Endothelial cell (in vitro differentiated cells): ENCODE measurements around the gene POLE. TPM values are rescaled to one million over a fixed set of nuclear protein-coding genes. Genes with fewer than 3 reads are reported as not detected.

Experiments
- DNase-seq: peaks from one replicate; pipeline ENCODE4 v3.0.0; 2021; ENCODE audit warnings: low spot score
- H3K27ac Mint-ChIP-seq: one replicate; pipeline ENCODE4 v1.8.0; 2021; ENCODE audit warnings: mixed read lengths, inconsistent platforms; ENCODE audit not compliant: unreplicated experiment
- H3K27me3 Mint-ChIP-seq: one replicate; pipeline ENCODE4 v1.8.0; 2021; ENCODE audit warnings: mild to moderate bottlenecking, moderate library complexity, mixed read lengths, inconsistent platforms; ENCODE audit not compliant: unreplicated experiment
- H3K36me3 Mint-ChIP-seq: one replicate; pipeline ENCODE4 v1.8.0; 2021; ENCODE audit warnings: mild to moderate bottlenecking, low read depth, mixed read lengths, inconsistent platforms; ENCODE audit not compliant: unreplicated experiment
- H3K4me1 Mint-ChIP-seq: one replicate; pipeline ENCODE4 v1.8.0; 2021; ENCODE audit warnings: mild to moderate bottlenecking, mixed read lengths, inconsistent platforms; ENCODE audit not compliant: unreplicated experiment
- H3K4me3 Mint-ChIP-seq: one replicate; pipeline ENCODE4 v1.8.0; 2021; ENCODE audit warnings: mild to moderate bottlenecking, mixed read lengths, inconsistent platforms; ENCODE audit not compliant: unreplicated experiment
- H3K9me3 Mint-ChIP-seq: one replicate; pipeline ENCODE4 v1.8.0; 2021; ENCODE audit warnings: mixed read lengths, inconsistent platforms; ENCODE audit not compliant: unreplicated experiment
- CTCF ChIP-seq: fragments of 200-600 bp; sonication (generic); IDR thresholded peaks from one replicate; pipeline ENCODE4 v1.5.0; 2021; ENCODE audit warnings: antibody characterized with exemption; ENCODE audit not compliant: unreplicated experiment
- total RNA-seq: library from RNA; stranded (reverse); fragmentation: NEBNext Ultra II Directional; extraction: Animal tissue kit (Norgen Biotek cat#: 25700); gene quantifications from one replicate; pipeline ENCODE4 v1.2.1, GENCODE V29; 2021; ENCODE audit not compliant: unreplicated experiment

The POLE gene
- total RNA-seq, 1 donor from 2014 or later, result 137 TPM

GRCh38 chr12:132649226-132649945 lies 37.8 kb downstream of the POLE start:
- no peaks in the 10 kb centered on the region for H3K9me3 Mint-ChIP-seq
- no peak for DNase-seq
- H3K4me3 Mint-ChIP-seq, result no peak overlapping the region
- H3K27me3 Mint-ChIP-seq, result peaks cover 2% of the 10 kb centered on the region
- H3K27ac Mint-ChIP-seq, result no peak overlapping the region
- H3K4me1 Mint-ChIP-seq, result peaks cover 2% of the 10 kb centered on the region
- TF ChIP-seq CTCF, result no peak
- H3K36me3 Mint-ChIP-seq, result peaks cover 33% of the 10 kb centered on the region

- peaks cover 2% of the 10 kb centered on the region for H3K27me3 Mint-ChIP-seq
- peak overlapping the region; percentile 37 for H3K4me3 Mint-ChIP-seq
- no peak for DNase-seq
- H3K9me3 Mint-ChIP-seq, result no peaks in the 10 kb centered on the region
- H3K4me1 Mint-ChIP-seq, result peaks cover 2% of the 10 kb centered on the region
- no peak overlapping the region for H3K27ac Mint-ChIP-seq
- no peak for TF ChIP-seq CTCF
- H3K36me3 Mint-ChIP-seq, result peaks cover 36% of the 10 kb centered on the region
These were observed 38.4 kb downstream of the POLE start for GRCh38 chr12:132648616-132649225.

DNA sequence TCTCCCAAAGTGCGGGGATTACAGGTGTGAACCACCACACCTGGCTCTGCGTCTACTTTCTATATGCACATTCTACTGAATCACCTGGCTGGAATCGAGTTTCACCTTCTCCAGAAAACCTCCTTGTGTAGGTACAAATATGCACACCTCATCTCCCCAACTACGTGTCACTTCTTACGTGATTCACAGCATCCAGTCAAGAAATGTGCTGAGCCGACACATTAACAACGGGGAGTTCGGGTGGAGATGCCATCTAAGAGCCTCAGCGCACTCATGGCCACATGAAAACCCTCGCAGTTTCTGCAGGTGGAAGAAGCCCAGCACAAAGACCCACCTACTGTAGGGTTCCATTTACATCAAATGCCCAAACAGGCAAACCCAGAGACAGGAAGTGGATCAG lies 39.3 kb downstream of the POLE start:
- H3K27me3 Mint-ChIP-seq, result peaks cover 2% of the 10 kb centered on the region
- H3K9me3 Mint-ChIP-seq, result no peaks in the 10 kb centered on the region
- peaks cover 2% of the 10 kb centered on the region for H3K4me1 Mint-ChIP-seq
- H3K36me3 Mint-ChIP-seq, result peaks cover 39% of the 10 kb centered on the region
- DNase-seq, result no peak
- no peak overlapping the region for H3K27ac Mint-ChIP-seq
- TF ChIP-seq CTCF, result no peak
- no peak overlapping the region for H3K4me3 Mint-ChIP-seq

GRCh38 chr12:132646850-132647249 lies 40.3 kb downstream of the POLE start:
- Mint-ChIP-seq H3K4me3 (no peak overlapping the region), H3K36me3 (peaks cover 37% of the 10 kb centered on the region), H3K27ac (no peak overlapping the region), H3K4me1 (peaks cover under 1% of the 10 kb centered on the region), H3K27me3 (peaks cover 2% of the 10 kb centered on the region), H3K9me3 (no peaks in the 10 kb centered on the region)
- TF ChIP-seq CTCF, result no peak
- DNase-seq, result no peak
